Mucosa of stomach (tissue), 1 donor: Measurements from ENCODE around the gene PSPC1.
A peak's percentile ranks its signal among the peaks of the same experiment; 100 is the strongest.
"Not testable (repeated sequence)": the region's sequence is repeated elsewhere in the genome, so short reads cannot be mapped to it uniquely, and the experiment has no call there.

Source experiments
- H3K27me3 ChIP-seq: one replicate; pipeline ENCODE4 v1.7.0; 2013; ENCODE audit warnings: mild to moderate bottlenecking, low read length; ENCODE audit not compliant: control insufficient read depth, insufficient read depth
- H3K36me3 ChIP-seq: one replicate; pipeline ENCODE4 v1.7.0; 2013; ENCODE audit warnings: low read length; ENCODE audit not compliant: control insufficient read depth, insufficient read depth
- H3K4me1 ChIP-seq: one replicate; pipeline ENCODE4 v1.7.0; 2013; ENCODE audit warnings: mild to moderate bottlenecking, low read length; ENCODE audit not compliant: control insufficient read depth, insufficient read depth
- H3K4me3 ChIP-seq: one replicate; pipeline ENCODE4 v1.7.0; 2013; ENCODE audit warnings: low read length
- H3K9ac ChIP-seq: one replicate; pipeline ENCODE4 v1.7.0; 2013; ENCODE audit warnings: mild to moderate bottlenecking, low read length, moderate library complexity
- H3K9me3 ChIP-seq: one replicate; pipeline ENCODE4 v1.7.0; 2013; ENCODE audit warnings: mild to moderate bottlenecking, low read length, moderate library complexity; ENCODE audit not compliant: control insufficient read depth
- donor health status: Pancreatic carcinoma.

Gene PSPC1, protein sequence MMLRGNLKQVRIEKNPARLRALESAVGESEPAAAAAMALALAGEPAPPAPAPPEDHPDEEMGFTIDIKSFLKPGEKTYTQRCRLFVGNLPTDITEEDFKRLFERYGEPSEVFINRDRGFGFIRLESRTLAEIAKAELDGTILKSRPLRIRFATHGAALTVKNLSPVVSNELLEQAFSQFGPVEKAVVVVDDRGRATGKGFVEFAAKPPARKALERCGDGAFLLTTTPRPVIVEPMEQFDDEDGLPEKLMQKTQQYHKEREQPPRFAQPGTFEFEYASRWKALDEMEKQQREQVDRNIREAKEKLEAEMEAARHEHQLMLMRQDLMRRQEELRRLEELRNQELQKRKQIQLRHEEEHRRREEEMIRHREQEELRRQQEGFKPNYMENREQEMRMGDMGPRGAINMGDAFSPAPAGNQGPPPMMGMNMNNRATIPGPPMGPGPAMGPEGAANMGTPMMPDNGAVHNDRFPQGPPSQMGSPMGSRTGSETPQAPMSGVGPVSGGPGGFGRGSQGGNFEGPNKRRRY

DNA sequence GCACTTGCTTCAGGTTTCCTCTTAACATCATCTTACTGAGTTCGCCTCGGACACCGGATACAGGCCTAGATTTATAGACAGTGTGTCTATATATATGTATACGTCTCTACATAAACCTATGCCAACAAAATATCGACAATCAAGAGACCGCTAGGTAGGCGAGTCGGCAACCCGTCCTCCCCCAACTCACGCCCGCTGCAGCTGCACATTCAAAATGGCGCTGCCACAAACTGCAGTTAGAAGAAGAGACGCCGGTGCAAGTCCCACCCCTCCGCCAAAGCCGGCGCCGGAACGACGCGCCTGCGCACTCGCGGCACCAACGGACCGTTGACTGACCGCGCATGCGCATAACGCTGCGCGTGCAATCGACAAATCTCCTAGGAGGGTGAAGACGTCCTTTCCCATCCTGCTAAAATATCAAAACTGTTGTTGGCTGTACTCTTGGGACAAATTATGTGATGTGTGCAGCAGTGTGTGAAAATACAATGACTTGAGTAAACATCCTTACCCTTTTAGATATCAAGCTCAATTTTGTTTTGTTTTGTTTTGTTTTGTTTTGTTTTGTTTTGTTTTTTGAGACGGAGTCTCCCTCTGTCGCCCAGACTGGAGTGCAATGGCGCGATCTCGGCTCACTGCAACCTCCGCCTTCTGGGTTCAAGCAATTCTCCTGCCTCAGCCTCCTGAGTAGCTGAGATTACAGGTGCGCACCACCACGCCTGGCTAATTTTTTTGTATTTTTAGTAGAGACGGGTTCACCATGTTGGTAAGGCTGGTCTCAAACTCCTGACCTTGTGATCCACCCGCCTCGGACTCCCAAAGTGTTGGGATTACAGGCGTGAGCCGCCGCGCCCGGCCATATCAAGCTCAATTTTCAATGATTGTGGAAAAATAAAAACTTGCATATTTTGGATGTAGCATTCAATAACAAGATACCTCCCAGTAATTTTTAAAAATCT is at the start of gene PSPC1:
TSS of gene PSPC1 (minus strand) at position 219 of the 956 bp plus-strand sequence. CDS start at position 31, 188 bp downstream.
- not testable (repeated sequence) for H3K36me3 ChIP-seq, H3K27me3 ChIP-seq, H3K9me3 ChIP-seq, H3K4me1 ChIP-seq
- H3K4me3 ChIP-seq, result peak within 1 kb of the TSS; percentile 91
- peak within 1 kb of the TSS; percentile 98 for H3K9ac ChIP-seq

- H3K9me3 ChIP-seq, result no peaks in the 10 kb centered on the region
- H3K9ac ChIP-seq, result no peak overlapping the region
- H3K27me3 ChIP-seq, result no peaks in the 10 kb centered on the region
Measured at GRCh38 chr13:19822673-19823072, 39.9 kb upstream of the PSPC1 start.

DNA sequence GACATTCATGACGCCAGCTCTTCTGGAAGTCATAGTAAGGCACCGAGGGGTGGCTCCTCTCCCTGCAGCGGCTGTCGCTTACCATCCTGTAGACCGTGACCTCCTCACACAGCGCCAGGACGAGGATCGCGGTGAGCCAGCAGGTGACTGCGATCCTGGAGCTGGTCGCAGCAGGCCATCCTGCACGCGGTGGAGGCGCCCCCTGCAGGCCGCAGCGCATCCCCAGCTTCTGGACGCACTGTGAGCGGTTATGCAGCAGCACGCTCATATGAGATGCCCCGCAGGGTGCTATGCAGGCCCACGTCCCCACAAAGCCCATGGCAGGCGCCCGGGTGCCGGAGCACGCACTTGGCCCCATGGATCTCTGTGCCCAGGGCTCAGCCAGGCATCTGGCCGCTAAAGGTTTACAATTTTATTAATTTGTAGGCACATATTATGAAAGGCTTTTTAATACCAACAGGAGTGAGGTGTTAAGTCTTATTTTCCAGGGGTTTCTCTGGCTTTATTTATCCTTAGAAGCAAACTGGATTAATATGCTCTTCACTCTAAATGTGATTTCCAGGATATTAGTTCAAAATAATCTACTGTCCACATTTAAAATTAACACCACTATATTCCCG is 35.6 kb upstream of the PSPC1 start:
- Histone ChIP-seq H3K27me3 (no peaks in the 10 kb centered on the region), H3K9me3 (no peaks in the 10 kb centered on the region), H3K4me1 (no peaks in the 10 kb centered on the region), H3K4me3 (no peak overlapping the region), H3K9ac (no peak overlapping the region), H3K36me3 (no peaks in the 10 kb centered on the region)

More at GRCh38 chr13:19822673-19823072, 39.9 kb upstream of the PSPC1 start:
- no peaks in the 10 kb centered on the region for H3K4me1 ChIP-seq
- no peak overlapping the region for H3K4me3 ChIP-seq
- no peaks in the 10 kb centered on the region for H3K36me3 ChIP-seq

- H3K27me3 ChIP-seq, result no peaks in the 10 kb centered on the region
- H3K4me3 ChIP-seq, result no peak overlapping the region
- H3K36me3 ChIP-seq, result no peaks in the 10 kb centered on the region
- H3K9me3 ChIP-seq, result no peaks in the 10 kb centered on the region
- H3K9ac ChIP-seq, result no peak overlapping the region
- H3K4me1 ChIP-seq, result no peaks in the 10 kb centered on the region
Measured at GRCh38 chr13:19817510-19818158, 34.9 kb upstream of the PSPC1 start.

DNA sequence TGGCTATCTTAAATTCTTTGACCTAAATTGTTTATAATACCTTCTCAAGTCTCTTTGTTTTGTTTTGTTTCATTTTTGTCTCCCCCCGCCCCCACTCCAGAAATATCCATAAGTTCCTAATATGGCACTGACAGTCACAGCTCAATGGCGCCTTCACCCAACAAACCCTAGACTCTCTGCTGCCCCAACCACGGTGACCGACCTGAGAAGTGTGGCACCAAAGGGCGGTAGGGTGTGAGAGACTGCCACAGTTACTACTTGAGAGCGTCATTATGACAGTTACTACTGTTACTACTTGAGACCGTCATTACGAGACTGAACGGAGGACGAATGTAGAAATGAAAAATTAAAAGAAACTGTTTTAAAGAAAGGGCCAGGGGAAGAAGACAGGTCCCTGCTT is 34.4 kb upstream of the PSPC1 start:
- Histone ChIP-seq H3K36me3 (no peaks in the 10 kb centered on the region), H3K4me3 (no peak overlapping the region), H3K4me1 (no peaks in the 10 kb centered on the region), H3K9me3 (no peaks in the 10 kb centered on the region), H3K27me3 (no peaks in the 10 kb centered on the region), H3K9ac (no peak overlapping the region)

DNA sequence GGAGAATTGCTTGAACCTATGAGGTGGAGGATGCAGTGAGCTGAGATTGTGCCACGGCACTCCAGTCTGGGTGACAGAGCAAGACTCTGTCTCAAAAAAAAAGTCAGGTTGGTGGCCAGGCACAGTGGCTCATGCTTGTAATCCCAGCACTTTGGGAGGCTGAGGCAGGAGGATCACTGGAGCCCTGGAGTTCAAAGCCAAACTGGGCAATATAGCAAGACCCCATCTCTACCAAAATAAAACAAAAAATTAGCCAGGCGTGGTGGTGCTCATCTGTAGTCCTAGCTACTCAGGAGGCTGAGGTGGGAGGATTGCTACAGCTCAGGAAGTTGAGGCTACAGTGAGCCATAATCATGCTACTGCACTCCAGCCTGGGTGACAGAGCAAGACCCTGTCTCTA is 33.1 kb upstream of the PSPC1 start:
- not testable (repeated sequence) for H3K36me3 ChIP-seq, H3K4me1 ChIP-seq, H3K9ac ChIP-seq, H3K4me3 ChIP-seq, H3K27me3 ChIP-seq, H3K9me3 ChIP-seq

- H3K27me3 ChIP-seq, result no peaks in the 10 kb centered on the region
- H3K9ac ChIP-seq, result no peak overlapping the region
- H3K4me1 ChIP-seq, result no peaks in the 10 kb centered on the region
- H3K36me3 ChIP-seq, result no peaks in the 10 kb centered on the region
- no peak overlapping the region for H3K4me3 ChIP-seq
- no peaks in the 10 kb centered on the region for H3K9me3 ChIP-seq
Measured at GRCh38 chr13:19810996-19811881, 28.5 kb upstream of the PSPC1 start.

DNA sequence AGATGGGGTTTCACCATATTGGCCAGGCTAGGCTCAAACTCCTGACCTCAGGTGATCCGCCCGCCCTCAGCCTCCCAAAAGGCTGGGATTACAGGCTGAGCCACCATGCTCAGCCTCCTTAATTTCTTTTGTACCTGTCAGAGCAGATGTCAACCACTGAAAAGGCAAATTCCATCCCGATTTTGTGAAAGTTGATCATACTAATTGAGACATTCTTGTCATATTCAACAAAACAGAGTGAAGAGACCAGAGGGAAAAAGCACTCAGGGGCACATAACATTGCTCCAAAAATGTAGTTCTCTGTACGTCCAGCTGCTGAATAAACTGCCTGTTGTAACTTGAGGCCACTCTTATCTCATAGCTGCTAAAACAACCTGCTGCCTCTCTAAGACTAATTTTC is 27.4 kb upstream of the PSPC1 start:
- no peaks in the 10 kb centered on the region for H3K9me3 ChIP-seq
- H3K4me1 ChIP-seq, result no peaks in the 10 kb centered on the region
- H3K9ac ChIP-seq, result no peak overlapping the region
- no peak overlapping the region for H3K4me3 ChIP-seq
- no peaks in the 10 kb centered on the region for H3K27me3 ChIP-seq
- no peaks in the 10 kb centered on the region for H3K36me3 ChIP-seq

GRCh38 chr13:19805765-19806164 is 23.0 kb upstream of the PSPC1 start:
- Histone ChIP-seq H3K36me3 (no peaks in the 10 kb centered on the region), H3K9ac (no peak overlapping the region)

DNA sequence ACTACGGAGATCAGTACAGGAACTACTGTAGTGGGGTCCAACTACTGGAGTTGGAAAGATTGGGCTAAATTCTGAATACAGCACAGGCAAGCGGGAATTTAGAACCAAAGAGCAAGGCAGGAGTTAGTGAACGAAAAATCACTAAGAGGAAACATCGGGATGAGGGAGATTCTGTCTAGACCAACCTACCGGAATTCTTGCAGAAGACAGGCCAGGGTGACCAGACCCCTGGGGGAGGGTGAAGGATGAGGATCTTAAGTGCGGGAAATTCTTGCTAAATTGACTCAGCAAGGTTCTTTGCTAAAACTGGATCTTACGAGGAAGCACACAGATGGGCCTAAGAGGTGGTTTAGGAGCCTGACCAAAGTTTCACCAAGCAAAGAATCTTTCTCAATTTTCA is 13.2 kb upstream of the PSPC1 start:
- Histone ChIP-seq H3K36me3 (no peaks in the 10 kb centered on the region), H3K4me1 (no peaks in the 10 kb centered on the region), H3K4me3 (no peak overlapping the region), H3K9me3 (no peaks in the 10 kb centered on the region), H3K27me3 (no peaks in the 10 kb centered on the region), H3K9ac (no peak overlapping the region)

More at GRCh38 chr13:19805765-19806164, 23.0 kb upstream of the PSPC1 start:
- H3K27me3 ChIP-seq, result no peaks in the 10 kb centered on the region
- H3K4me1 ChIP-seq, result no peaks in the 10 kb centered on the region
- no peaks in the 10 kb centered on the region for H3K9me3 ChIP-seq
- no peak overlapping the region for H3K4me3 ChIP-seq

- H3K36me3 ChIP-seq, result no peaks in the 10 kb centered on the region
- H3K9ac ChIP-seq, result no peak overlapping the region
- no peaks in the 10 kb centered on the region for H3K4me1 ChIP-seq
- H3K4me3 ChIP-seq, result no peak overlapping the region
- no peaks in the 10 kb centered on the region for H3K27me3 ChIP-seq
- no peaks in the 10 kb centered on the region for H3K9me3 ChIP-seq
Measured at GRCh38 chr13:19794631-19795030, 11.9 kb upstream of the PSPC1 start.
